Breast epithelium (tissue), 4 donors: ENCODE measurements around the gene GLRA3. TPM values are rescaled to one million over a fixed set of nuclear protein-coding genes. Genes with fewer than 3 reads are reported as not detected.

Experiments used
- DNase-seq, 2 donors: peaks; one replicate each; pipeline ENCODE4 v3.0.0-alpha.2; 2019; ENCODE audit warnings: low spot score in 2 of 2
- H3K27ac ChIP-seq, 2 donors: fragments of 200-600 bp; sonication (generic) in 1 of 2; one replicate each; pipeline ENCODE4 v1.5.1; 2016 to 2019; ENCODE audit warnings: mild to moderate bottlenecking in 1 of 2
- H3K27me3 ChIP-seq, 2 donors: fragments of 200-600 bp; sonication (generic) in 1 of 2; one replicate each; pipeline versions ENCODE4 v1.5.1 to v1.6.0; 2017 to 2019; ENCODE audit warnings: control low read depth in 1 of 2, mild to moderate bottlenecking in 1 of 2
- H3K36me3 ChIP-seq: fragments of 200-600 bp; one replicate; pipeline ENCODE4 v1.5.1; 2019
- H3K4me1 ChIP-seq, 2 donors: fragments of 200-600 bp; sonication (generic); one replicate each; pipeline ENCODE4 v1.5.1; 2016 to 2019; ENCODE audit warnings: control low read depth in 1 of 2
- H3K4me3 ChIP-seq, 3 donors: fragments of 200-600 bp; sonication (generic); 1 replicate in 2 of 3; 2 replicates in 1 of 3; pipeline ENCODE4 v1.5.1; 2016 to 2019; ENCODE audit warnings: mild to moderate bottlenecking in 3 of 3, moderate library complexity in 2 of 3
- H3K9me3 ChIP-seq, 2 donors: fragments of 200-600 bp; sonication (generic) in 1 of 2; one replicate each; pipeline ENCODE4 v1.5.1; 2016 to 2019; ENCODE audit warnings: control low read depth in 1 of 2
- CTCF ChIP-seq, 3 donors: fragments of 450-650 bp; IDR thresholded peaks; one replicate each; pipeline ENCODE4 v1.5.1; 2016 to 2017; ENCODE audit warnings: antibody characterized with exemption in 3 of 3, mild to moderate bottlenecking in 3 of 3, moderate library complexity in 3 of 3
- POLR2A ChIP-seq: fragments of 450-650 bp; IDR thresholded peaks from one replicate; pipeline ENCODE4 v1.6.1; 2016; ENCODE audit warnings: antibody characterized with exemption, mild to moderate bottlenecking, moderate library complexity
- POLR2AphosphoS5 ChIP-seq, 3 donors: sonication (generic); formaldehyde crosslinking; IDR thresholded peaks; one replicate each; pipeline ENCODE4 v1.6.1; 2017; ENCODE audit warnings: antibody characterized with exemption in 3 of 3
- intact Hi-C: fragments of 100-400 bp; cut with DNase I; formaldehyde crosslinking; loops from one replicate; pipeline ENCODE4 v1.15.1; 2023; ENCODE audit warnings: low total_unique reads
- total RNA-seq, 3 donors: library from RNA; depleted of rRNA; stranded (reverse); fragments of >200 nt; gene quantifications; one replicate each; pipeline ENCODE4 v1.1.0, GENCODE V29; 2016

GLRA3 gene
- total RNA-seq, 3 donors from 2014 or later, result 0.16 to 54.7 (median 9.1) TPM

- Histone ChIP-seq H3K27ac (no peak overlapping the region), H3K4me1 (no peaks in the 10 kb centered on the region), H3K27me3 (no peaks in the 10 kb centered on the region), H3K36me3 (no peaks in the 10 kb centered on the region), H3K9me3 (no peaks in the 10 kb centered on the region), H3K4me3 (no peak overlapping the region)
- TF ChIP-seq CTCF (IDR thresholded peaks at IDR 0.05) (no peak), POLR2A (no peak), POLR2AphosphoS5 (IDR thresholded peaks at IDR 0.05) (no peak)
- DNase-seq, result no peak
- intact Hi-C loops, result no loop called here
Measured at GRCh38 chr4:174763454-174764104, 65.5 kb downstream of the GLRA3 start.

- no peaks in the 10 kb centered on the region for H3K9me3 ChIP-seq
- H3K27me3 ChIP-seq, result no peaks in the 10 kb centered on the region
- no peaks in the 10 kb centered on the region for H3K36me3 ChIP-seq
- no peak overlapping the region for H3K4me3 ChIP-seq
- H3K4me1 ChIP-seq, result no peaks in the 10 kb centered on the region
- no peak overlapping the region for H3K27ac ChIP-seq
- DNase-seq, result no peak
- intact Hi-C loops, result no loop called here
- no peak for TF ChIP-seq POLR2A
- no peak for TF ChIP-seq CTCF (IDR thresholded peaks at IDR 0.05)
- TF ChIP-seq POLR2AphosphoS5 (IDR thresholded peaks at IDR 0.05), result no peak
Measured at GRCh38 chr4:174761451-174761850, 67.6 kb downstream of the GLRA3 start.

- Histone ChIP-seq H3K4me3 (no peak overlapping the region), H3K9me3 (no peaks in the 10 kb centered on the region), H3K27me3 (no peaks in the 10 kb centered on the region), H3K27ac (no peak overlapping the region), H3K36me3 (no peaks in the 10 kb centered on the region), H3K4me1 (no peaks in the 10 kb centered on the region)
- no peak for TF ChIP-seq POLR2A
- no peak for TF ChIP-seq POLR2AphosphoS5 (IDR thresholded peaks at IDR 0.05)
- TF ChIP-seq CTCF (IDR thresholded peaks at IDR 0.05), result no peak
- intact Hi-C loops, result no loop called here
- no peak for DNase-seq
Measured at GRCh38 chr4:174757736-174758135, 71.3 kb downstream of the GLRA3 start.

DNA sequence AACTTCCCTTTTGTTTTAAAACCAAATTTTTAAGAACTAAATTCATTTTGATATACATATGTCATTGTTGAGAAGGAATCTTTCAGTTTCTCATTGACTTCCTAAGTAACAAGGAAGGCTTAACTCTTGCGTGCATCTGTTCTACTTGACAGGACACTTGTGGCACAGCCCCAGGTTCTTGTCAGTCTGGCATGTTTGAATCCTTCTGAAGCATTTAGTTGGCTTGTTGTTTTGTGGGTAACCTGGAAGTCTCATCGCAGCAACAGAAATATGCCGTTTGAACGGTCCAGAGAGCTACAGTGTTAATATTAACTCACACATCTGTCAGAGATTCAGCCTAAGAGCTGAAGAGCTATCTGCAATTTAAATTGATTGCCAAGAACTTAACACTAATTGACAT is 76.0 kb downstream of the GLRA3 start:
- Histone ChIP-seq H3K27me3 (no peaks in the 10 kb centered on the region), H3K4me1 (no peaks in the 10 kb centered on the region), H3K27ac (no peak overlapping the region), H3K4me3 (no peak overlapping the region), H3K36me3 (no peaks in the 10 kb centered on the region), H3K9me3 (no peaks in the 10 kb centered on the region)
- DNase-seq, result no peak
- intact Hi-C loops, result no loop called here
- TF ChIP-seq CTCF (IDR thresholded peaks at IDR 0.05) (no peak), POLR2AphosphoS5 (IDR thresholded peaks at IDR 0.05) (no peak), POLR2A (no peak)

DNA sequence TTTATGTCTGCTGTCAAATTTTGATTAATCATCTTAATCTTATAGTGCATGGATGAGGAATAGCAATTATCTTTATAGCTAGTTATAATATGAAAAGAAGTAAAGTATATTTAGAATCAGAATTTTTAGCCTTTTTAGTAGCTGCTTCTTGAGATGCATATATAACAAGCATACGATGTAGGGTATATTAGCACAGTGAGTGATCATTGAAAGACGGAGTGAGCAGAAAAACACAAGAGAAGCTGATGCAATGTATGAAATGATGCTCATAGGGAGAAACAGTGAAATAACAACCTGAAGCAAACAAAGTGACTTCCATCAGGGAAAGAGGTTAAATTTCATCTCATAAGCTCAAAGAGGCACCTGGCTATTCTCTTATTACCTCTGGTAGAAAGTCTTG is 77.0 kb downstream of the GLRA3 start:
- H3K9me3 ChIP-seq, result no peaks in the 10 kb centered on the region
- no peak overlapping the region for H3K27ac ChIP-seq
- no peaks in the 10 kb centered on the region for H3K4me1 ChIP-seq
- no peak for DNase-seq
- no peak overlapping the region for H3K4me3 ChIP-seq
- no peaks in the 10 kb centered on the region for H3K36me3 ChIP-seq
- TF ChIP-seq CTCF (IDR thresholded peaks at IDR 0.05) (no peak), POLR2A (no peak), POLR2AphosphoS5 (IDR thresholded peaks at IDR 0.05) (no peak)
- no peaks in the 10 kb centered on the region for H3K27me3 ChIP-seq
- intact Hi-C loops, result no loop called here
